Measurements from ENCODE around the gene MOB3A.

The MOB3A gene

DNA sequence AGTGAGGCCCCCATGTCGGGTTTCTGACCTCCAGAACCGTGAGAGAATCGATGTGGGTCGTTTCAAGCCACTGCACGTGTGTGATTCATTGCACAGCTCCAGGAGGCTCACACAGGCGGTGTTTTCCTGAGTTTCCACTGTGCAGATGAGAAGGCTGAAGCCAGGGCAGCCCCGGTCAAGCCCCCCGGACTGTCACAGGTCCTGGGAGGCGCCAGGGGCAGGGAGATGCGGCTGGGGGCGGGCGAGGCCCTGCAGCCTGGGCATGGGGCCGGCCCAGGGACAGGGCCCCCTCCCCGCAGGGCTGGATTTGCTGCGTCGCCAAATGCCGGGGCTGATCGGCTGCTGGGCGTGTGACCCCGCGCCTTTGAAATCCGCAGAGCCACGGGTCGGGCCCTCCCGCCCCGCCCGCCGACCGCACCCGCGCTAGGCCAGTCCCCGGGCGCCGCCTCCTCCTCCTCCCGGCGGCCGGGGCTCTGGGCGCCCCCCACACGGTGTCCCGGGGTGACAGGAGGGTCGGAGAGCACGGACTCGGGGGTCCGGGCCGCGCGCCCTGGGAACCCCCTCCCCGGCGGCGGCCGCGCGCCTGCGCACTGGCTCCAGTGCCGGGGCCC is 35.1 kb downstream of the MOB3A start:
- no peak for DNase-seq (ENCODE audit: low read depth)
- TF ChIP-seq, protein P1, sequence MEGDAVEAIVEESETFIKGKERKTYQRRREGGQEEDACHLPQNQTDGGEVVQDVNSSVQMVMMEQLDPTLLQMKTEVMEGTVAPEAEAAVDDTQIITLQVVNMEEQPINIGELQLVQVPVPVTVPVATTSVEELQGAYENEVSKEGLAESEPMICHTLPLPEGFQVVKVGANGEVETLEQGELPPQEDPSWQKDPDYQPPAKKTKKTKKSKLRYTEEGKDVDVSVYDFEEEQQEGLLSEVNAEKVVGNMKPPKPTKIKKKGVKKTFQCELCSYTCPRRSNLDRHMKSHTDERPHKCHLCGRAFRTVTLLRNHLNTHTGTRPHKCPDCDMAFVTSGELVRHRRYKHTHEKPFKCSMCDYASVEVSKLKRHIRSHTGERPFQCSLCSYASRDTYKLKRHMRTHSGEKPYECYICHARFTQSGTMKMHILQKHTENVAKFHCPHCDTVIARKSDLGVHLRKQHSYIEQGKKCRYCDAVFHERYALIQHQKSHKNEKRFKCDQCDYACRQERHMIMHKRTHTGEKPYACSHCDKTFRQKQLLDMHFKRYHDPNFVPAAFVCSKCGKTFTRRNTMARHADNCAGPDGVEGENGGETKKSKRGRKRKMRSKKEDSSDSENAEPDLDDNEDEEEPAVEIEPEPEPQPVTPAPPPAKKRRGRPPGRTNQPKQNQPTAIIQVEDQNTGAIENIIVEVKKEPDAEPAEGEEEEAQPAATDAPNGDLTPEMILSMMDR (conservative IDR thresholded peaks at IDR 0.05; ENCODE audit: low read depth, low read length), result no peak
- H3K4me3 ChIP-seq (ENCODE audit: low read length), result peak overlapping the region; percentile 26

DNA sequence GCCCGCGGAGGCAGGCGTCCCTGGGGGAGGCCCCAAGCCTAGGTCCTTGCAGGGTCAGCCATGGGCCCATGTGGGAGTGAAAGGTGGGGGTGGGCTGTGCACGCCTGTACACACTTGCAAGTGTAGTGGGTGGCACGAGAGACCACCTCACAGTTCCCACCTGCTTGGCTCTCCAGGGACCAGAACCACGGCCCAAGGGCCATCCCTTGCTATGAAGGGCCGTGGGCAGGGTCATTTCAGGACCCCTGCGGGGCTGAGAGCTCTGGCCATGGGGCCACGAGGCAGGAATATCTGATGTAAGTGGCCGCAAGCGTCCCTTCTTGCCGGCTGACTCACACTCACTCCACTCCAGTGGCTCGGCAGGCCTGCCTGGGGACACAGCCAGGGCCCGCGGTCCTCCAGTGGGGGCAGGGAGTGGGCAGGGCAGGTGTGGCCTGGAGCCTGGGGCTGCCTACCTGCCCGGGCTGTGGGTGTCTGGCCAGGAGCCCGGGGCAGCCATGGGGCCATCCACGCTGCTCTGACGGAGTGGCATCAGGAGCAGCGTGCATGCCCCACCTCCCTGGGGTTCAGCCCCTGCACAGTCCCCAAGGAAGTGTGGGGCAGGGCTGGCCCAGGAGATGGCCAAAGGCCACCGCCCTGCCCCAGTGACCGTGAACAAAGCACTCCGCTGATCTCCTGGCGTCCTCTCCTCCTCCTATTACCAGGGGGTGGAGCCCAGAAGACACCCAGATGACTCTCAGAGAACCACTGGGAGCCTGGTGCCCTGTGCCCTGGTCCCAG is 36.5 kb downstream of the MOB3A start:
- DNase-seq (ENCODE audit: low read depth), result no peak
- H3K4me3 ChIP-seq (ENCODE audit: low read length), result no peak overlapping the region
- TF ChIP-seq, protein P1 (conservative IDR thresholded peaks at IDR 0.05; ENCODE audit: low read depth, low read length), result no peak

DNA sequence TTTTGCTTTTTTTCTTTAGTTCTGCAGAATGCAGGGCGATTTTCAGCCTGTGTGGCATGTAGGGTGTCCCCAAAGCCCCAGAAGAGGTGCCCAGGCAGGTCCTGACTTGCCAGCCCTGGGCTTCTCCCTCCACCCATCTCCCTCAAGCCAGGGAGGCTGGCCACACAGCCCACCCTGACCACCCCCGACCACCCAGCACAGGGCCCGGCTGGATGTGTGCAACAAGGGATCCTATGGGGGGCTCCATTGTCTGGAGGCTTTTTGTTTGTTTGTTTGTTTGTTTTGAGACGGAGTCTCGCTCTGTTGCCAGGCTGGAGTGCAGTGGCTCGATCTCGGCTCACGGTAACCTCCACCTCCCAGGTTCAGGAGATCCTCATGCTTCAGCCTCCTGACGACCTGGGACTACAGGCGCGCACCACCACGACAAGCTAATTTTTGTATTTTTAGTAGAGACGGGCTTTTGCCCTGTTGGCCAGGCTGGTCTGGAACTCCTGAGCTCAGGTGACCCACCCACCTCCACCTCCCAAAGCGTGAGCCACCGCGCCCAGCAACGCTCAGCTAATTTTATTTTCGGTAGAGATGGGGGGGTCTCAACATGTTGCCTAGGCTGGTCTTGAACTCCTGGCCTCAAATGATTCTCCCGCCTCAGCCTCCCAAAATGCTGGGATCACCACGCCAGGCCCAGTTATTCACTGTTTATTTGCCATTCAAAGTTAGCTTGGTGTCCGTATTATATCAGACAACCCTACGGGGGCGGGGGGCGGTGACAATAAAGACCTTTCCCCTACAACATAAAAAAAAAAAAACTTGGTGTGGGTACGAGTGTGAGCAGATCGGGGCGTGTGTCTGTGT is 37.3 kb downstream of the MOB3A start:
- DNase-seq (ENCODE audit: low read depth), result no peak
- H3K4me3 ChIP-seq (ENCODE audit: low read length), result no peak overlapping the region
- TF ChIP-seq, protein P1 (conservative IDR thresholded peaks at IDR 0.05; ENCODE audit: low read depth, low read length), result no peak

DNA sequence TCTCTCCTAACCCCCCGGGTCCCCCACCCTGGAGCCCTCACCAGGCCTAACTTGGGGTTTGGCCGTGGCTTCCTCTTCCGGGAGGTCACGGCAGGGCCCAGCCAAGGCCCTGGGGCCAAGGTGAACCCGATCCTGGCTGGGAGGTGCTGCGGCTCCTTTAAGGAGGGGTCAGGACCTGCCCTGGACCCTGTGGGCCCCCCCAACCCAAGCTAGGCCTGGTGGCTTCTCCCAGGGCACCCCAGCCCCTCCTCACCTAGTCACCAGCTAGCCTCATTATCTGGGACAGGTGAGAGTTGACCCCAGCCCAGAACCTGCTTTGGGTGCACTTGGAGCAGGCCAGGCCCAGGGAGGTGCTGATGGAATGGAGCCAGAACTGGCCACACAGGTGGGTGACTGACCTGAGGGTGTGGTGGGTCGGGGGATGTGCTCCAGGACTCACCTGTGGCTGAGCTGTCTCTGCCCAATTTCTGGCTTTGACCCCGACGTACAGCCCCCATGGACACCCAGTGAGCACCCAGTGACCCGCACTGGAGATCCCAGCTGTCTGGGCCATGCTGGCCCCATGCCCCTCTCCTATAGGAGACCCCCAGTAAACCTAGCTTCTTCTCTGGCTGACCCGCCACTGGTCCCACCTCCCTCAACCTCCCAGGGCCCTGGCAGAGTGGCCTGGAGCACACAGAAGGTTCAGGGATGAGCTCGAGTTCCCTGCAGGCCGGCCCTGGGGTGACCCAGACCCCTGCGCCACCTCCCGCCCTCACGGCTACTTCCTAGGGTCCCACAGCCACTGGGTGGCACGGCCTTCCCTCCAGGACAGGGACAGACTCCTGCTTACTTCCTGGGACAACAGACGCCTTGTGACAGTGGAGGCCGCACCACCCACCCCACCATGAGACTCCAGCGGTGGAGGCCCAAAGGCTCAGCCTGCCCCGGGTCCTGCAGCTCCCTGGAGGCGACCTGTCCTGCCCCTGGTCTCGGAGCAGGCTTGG is 38.3 kb downstream of the MOB3A start:
- DNase-seq (ENCODE audit: low read depth), result no peak
- TF ChIP-seq, protein P1 (conservative IDR thresholded peaks at IDR 0.05; ENCODE audit: low read depth, low read length), result no peak
- H3K4me3 ChIP-seq (ENCODE audit: low read length), result no peak overlapping the region

DNA sequence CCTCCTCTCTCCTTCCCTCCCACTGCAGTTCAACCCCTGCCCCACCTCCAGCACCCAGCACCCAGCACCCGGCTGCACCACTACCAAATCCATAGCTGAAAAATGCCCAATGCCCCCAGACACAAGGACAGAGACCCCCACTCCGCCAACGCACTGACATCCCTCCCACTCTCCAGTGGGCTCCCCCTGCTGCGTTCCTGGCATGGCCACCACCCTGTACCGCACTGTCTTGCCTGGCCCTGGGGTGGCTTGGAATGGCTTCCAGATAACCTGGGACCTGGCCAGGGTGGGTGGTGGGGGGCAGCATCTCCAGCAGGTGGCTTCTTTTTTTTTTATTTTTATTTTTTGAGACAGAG is 39.3 kb downstream of the MOB3A start:
- H3K4me3 ChIP-seq (ENCODE audit: low read length), result no peak overlapping the region
- no peak for DNase-seq (ENCODE audit: low read depth)
- TF ChIP-seq, protein P1 (conservative IDR thresholded peaks at IDR 0.05; ENCODE audit: low read depth, low read length), result no peak
